Right atrium auricular region (tissue), 2 donors: ENCODE measurements around the gene UBL7. TPM values are rescaled to one million over a fixed set of nuclear protein-coding genes. Genes with fewer than 3 reads are reported as not detected.

Source experiments
- DNase-seq: peaks from one replicate; pipeline ENCODE4 v3.0.0-alpha.2; 2019; ENCODE audit warnings: low spot score
- H3K27ac ChIP-seq, 2 donors: fragments of 200-600 bp; sonication (generic); 1 replicate in 1 of 2; 2 replicates in 1 of 2; pipeline ENCODE4 v1.5.1; 2016 to 2019
- H3K27me3 ChIP-seq, 2 donors: fragments of 200-600 bp; sonication (generic); one replicate each; pipeline versions ENCODE4 v1.5.1 to v1.6.0; 2017 to 2019
- H3K36me3 ChIP-seq: fragments of 200-600 bp; sonication (generic); one replicate; pipeline ENCODE4 v1.5.1; 2016
- H3K4me1 ChIP-seq, 2 donors: fragments of 200-600 bp; sonication (generic); one replicate each; pipeline versions ENCODE4 v1.5.1 to v1.6.0; 2017 to 2019
- H3K4me3 ChIP-seq, 2 donors: fragments of 200-600 bp; sonication (generic); 1 replicate in 1 of 2; 2 replicates in 1 of 2; pipeline ENCODE4 v1.5.1; 2017 to 2019; ENCODE audit warnings: mild to moderate bottlenecking in 1 of 2, moderate library complexity in 1 of 2
- H3K9me3 ChIP-seq, 2 donors: fragments of 200-600 bp; sonication (generic); one replicate each; pipeline ENCODE4 v1.5.1; 2019
- total RNA-seq, 2 donors: library from RNA; depleted of rRNA; stranded (reverse); fragments of >200 nt; gene quantifications; one replicate each; pipeline ENCODE4 v1.1.0, GENCODE V29; 2016
- TF ChIP-seq, protein P1 (sequence below), 2 donors: fragments of 200-600 bp; sonication (generic); IDR thresholded peaks; one replicate each; pipeline ENCODE4 v1.5.1; 2019; ENCODE audit warnings: antibody characterized with exemption in 2 of 2

The UBL7 gene
- total RNA-seq, 2 donors from 2014 or later = 65.4 to 68.2 TPM

DNA sequence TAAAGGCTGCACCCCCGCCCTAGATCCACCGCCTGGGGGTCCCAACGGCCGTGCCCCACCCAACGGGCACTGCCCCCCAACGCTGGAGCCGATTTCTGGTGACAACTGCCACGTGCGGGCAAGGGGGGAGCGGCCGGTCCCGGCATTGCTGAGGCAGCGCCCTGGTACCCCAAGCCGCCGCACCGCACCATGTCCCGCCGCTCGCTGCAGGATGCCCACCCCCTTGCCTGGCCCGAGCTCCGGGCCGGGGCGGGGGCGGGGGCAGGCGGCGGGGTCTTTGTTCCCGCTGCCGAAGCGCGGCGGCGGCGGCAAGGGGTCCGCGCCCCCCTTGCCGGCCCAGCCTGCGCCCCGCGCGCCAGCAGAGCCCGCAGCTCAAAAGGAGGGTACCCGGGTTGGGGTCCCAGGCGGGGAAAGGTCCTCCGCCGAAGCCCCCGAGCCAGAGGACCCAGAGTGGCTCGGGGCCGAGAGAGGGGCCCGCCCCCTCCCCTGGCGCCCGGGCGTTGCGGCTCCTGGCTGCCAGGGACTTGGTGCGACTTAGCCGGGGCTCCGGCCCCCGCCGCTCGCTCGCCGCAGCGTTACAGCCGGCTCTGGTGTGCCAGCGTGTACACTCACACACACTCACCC is 27.9 kb downstream of the UBL7 start:
- Histone ChIP-seq H3K27ac (peak overlapping the region in 1 of 2 donors; percentile 71), H3K4me1 (peaks cover 0 to 19% of the 10 kb centered on the region in 2 donors), H3K9me3 (no peaks in the 10 kb centered on the region), H3K27me3 (no peaks in the 10 kb centered on the region), H3K4me3 (peak overlapping the region; percentile 57 to 69), H3K36me3 (no peaks in the 10 kb centered on the region)
- DNase-seq = no peak
- TF ChIP-seq, protein P1, sequence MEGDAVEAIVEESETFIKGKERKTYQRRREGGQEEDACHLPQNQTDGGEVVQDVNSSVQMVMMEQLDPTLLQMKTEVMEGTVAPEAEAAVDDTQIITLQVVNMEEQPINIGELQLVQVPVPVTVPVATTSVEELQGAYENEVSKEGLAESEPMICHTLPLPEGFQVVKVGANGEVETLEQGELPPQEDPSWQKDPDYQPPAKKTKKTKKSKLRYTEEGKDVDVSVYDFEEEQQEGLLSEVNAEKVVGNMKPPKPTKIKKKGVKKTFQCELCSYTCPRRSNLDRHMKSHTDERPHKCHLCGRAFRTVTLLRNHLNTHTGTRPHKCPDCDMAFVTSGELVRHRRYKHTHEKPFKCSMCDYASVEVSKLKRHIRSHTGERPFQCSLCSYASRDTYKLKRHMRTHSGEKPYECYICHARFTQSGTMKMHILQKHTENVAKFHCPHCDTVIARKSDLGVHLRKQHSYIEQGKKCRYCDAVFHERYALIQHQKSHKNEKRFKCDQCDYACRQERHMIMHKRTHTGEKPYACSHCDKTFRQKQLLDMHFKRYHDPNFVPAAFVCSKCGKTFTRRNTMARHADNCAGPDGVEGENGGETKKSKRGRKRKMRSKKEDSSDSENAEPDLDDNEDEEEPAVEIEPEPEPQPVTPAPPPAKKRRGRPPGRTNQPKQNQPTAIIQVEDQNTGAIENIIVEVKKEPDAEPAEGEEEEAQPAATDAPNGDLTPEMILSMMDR (IDR thresholded peaks at IDR 0.05) = no peak

GRCh38 chr15:74432271-74432967 is 28.5 kb downstream of the UBL7 start:
- Histone ChIP-seq H3K27me3 (no peaks in the 10 kb centered on the region), H3K4me1 (peaks cover 0 to 19% of the 10 kb centered on the region in 2 donors), H3K4me3 (peak overlapping the region; percentile 57 to 69), H3K27ac (no peak overlapping the region), H3K9me3 (no peaks in the 10 kb centered on the region), H3K36me3 (no peaks in the 10 kb centered on the region)
- no peak for DNase-seq
- TF ChIP-seq, protein P1 (IDR thresholded peaks at IDR 0.05) = no peak

DNA sequence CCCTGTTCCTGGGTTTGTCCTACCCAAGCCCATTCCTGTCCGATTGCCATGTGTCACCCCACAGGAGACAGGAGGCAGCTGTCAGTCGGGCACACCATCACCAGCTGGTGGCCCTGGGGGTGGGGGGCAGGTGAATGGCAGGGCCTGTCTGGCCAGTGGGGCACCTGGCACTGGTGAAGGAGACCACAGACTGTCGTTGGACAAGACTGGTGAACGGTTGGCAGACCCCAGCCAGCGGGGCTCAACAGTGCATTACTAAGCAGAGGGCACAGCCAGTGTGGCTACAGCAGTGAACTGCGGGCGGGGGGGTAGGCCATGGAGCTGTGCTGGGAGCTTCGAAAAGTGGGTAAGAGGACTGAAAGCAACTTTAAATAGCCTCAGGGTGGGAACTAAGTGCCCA is 29.3 kb downstream of the UBL7 start:
- Histone ChIP-seq H3K27me3 (no peaks in the 10 kb centered on the region), H3K4me3 (no peak overlapping the region), H3K4me1 (peaks cover 0 to 19% of the 10 kb centered on the region in 2 donors), H3K36me3 (no peaks in the 10 kb centered on the region), H3K27ac (no peak overlapping the region), H3K9me3 (no peaks in the 10 kb centered on the region)
- TF ChIP-seq, protein P1 (IDR thresholded peaks at IDR 0.05) = no peak
- DNase-seq = no peak

GRCh38 chr15:74431116-74431515 is 29.8 kb downstream of the UBL7 start:
- no peaks in the 10 kb centered on the region for H3K9me3 ChIP-seq
- TF ChIP-seq, protein P1 (IDR thresholded peaks at IDR 0.05) = no peak
- H3K27me3 ChIP-seq = no peaks in the 10 kb centered on the region
- DNase-seq = no peak
- no peaks in the 10 kb centered on the region for H3K36me3 ChIP-seq
- H3K4me1 ChIP-seq = peaks cover 0 to 19% of the 10 kb centered on the region in 2 donors
- no peak overlapping the region for H3K4me3 ChIP-seq
- H3K27ac ChIP-seq = no peak overlapping the region

GRCh38 chr15:74430510-74430951 is 30.4 kb downstream of the UBL7 start:
- Histone ChIP-seq H3K27ac (no peak overlapping the region), H3K4me3 (no peak overlapping the region), H3K36me3 (no peaks in the 10 kb centered on the region), H3K9me3 (no peaks in the 10 kb centered on the region), H3K27me3 (no peaks in the 10 kb centered on the region), H3K4me1 (peaks cover 0 to 19% of the 10 kb centered on the region in 2 donors)
- TF ChIP-seq, protein P1 (IDR thresholded peaks at IDR 0.05) = no peak
- no peak for DNase-seq
